ENCODE results near the gene CNNM4.
"Not testable (repeated sequence)": the region's sequence is repeated elsewhere in the genome, so short reads cannot be mapped to it uniquely, and the experiment has no call there.

DNA sequence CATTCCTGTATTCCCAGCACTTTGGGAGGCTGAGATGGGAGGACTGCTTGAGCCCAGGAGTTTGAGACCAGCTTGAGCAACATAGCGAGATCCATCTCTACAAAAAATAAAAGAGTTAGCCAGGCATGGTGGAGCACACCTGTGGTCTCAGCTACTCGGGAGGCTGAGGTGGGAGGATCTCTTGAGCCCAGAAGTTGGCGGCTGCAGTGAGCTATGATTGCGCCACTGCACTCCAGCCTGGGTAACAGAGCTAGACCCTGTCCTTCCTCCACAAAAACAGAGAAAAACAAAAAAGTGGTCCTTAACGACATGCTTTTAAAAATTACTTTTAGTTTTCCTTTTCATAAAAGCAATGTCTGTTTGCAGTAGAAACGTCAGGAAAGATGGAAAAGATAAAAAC, 35.8 kb downstream of the CNNM4 start:
- TF ChIP-seq, protein P1, sequence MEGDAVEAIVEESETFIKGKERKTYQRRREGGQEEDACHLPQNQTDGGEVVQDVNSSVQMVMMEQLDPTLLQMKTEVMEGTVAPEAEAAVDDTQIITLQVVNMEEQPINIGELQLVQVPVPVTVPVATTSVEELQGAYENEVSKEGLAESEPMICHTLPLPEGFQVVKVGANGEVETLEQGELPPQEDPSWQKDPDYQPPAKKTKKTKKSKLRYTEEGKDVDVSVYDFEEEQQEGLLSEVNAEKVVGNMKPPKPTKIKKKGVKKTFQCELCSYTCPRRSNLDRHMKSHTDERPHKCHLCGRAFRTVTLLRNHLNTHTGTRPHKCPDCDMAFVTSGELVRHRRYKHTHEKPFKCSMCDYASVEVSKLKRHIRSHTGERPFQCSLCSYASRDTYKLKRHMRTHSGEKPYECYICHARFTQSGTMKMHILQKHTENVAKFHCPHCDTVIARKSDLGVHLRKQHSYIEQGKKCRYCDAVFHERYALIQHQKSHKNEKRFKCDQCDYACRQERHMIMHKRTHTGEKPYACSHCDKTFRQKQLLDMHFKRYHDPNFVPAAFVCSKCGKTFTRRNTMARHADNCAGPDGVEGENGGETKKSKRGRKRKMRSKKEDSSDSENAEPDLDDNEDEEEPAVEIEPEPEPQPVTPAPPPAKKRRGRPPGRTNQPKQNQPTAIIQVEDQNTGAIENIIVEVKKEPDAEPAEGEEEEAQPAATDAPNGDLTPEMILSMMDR (IDR thresholded peaks at IDR 0.05; ENCODE audit: borderline replicate concordance, extremely low read depth, low read length, poor library complexity, severe bottlenecking): not testable (repeated sequence)
- TF ChIP-seq EZH2 (IDR thresholded peaks at IDR 0.05; ENCODE audit: borderline replicate concordance, low read depth, low read length, severe bottlenecking): not testable (repeated sequence)

Measured in DND-41 (cell line).